ENCODE results near the gene MAX.

MAX gene

DNA sequence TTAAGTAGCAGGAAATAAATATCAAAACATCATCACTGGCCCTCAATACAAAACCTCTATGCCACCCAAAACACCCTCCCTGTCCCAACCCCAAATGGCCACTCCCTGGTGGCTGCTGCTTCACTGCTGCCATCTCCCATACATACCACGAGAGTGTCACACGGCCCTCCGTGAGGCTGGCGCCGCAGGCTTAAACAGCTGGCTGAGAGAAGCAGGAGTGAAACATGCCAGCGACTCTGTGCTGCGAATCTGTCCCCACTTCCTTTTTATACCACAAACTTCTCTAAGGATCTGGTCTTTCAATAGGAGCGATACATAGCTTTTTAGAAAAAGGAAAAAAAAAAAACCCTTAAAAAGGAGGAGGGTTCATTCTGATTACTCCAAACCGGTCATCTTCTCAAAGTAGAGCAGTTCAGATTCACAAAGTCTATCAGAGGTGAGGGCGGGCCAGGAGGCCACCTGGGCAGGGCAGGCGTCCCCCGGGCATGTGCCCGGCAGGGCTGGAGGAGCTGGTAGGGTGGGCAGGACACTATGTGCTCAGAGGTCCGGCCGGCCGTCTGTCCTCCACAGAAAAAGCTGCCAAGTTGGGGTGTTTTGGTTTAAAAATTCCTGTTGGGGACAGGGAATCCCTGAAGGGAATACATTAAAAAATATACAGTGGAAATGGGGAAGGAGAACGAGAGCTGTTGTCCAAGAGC, 26.5 kb downstream of the MAX start:
- DNase-seq (ENCODE audit: extremely low spot score, insufficient read length, low read depth) (no peak), FAIRE-seq (no peak)

GRCh38 chr14:65074449-65075150, 27.7 kb downstream of the MAX start:
- DNase-seq (ENCODE audit: extremely low spot score, insufficient read length, low read depth) (no peak), FAIRE-seq (no peak)

DNA sequence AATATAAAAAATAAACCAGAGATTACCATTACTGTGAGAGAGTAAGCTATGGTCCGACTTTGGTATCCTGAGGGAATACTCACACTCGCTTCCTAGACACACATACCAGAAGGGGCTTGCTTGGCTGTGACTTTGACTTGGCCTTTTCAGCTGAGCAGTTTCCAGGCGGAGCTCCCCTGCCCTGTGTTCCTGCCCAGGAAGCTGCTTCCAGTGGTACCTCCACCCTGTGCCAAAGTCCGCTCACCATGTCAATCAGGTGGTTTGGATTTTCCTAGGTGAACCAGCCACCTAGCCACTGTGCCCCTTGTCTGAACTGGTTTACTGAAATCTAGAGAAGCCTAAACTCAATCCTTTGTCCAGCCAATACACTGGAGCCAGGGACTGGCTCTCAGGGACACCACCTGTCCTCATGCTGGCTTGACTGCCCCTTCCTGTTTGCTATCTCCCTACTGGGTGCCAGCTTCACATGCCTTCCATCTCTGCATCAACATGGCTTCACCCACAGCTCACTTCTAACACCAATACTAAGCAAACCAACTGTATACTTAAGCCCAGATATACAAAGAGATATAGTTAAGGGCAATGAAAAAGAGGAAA, 28.6 kb downstream of the MAX start:
- FAIRE-seq (no peak), DNase-seq (ENCODE audit: extremely low spot score, insufficient read length, low read depth) (no peak)

- no peak for DNase-seq (ENCODE audit: extremely low spot score, insufficient read length, low read depth)
- no peak for FAIRE-seq
Measured at GRCh38 chr14:65072937-65073336, 29.4 kb downstream of the MAX start.

- DNase-seq (ENCODE audit: extremely low spot score, insufficient read length, low read depth) (no peak), FAIRE-seq (no peak)
Measured at GRCh38 chr14:65072256-65072655, 30.1 kb downstream of the MAX start.

DNA sequence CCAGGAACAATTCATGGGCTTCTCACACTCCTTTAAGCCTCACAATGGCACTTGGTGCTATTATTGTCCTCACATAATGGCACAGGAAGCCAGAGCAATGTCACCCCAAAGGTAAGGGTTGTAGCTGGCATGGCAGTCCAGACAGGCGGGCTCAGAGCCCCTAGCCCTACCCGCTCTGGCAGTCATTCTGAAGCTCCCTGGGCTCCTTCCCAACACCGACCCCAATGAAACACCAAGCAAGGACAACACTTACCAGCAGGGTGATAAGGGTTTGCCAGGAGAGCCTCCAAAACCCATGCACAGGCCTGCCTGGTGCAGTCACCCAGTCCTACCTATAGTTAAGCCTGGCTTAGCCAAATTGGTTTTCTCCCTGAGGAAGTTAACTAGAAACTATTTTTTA, 30.8 kb downstream of the MAX start:
- DNase-seq (ENCODE audit: extremely low spot score, insufficient read length, low read depth) (no peak), FAIRE-seq (no peak)

GRCh38 chr14:65070471-65070976, 31.8 kb downstream of the MAX start:
- DNase-seq (ENCODE audit: extremely low spot score, insufficient read length, low read depth): no peak
- peak; percentile 62 for FAIRE-seq

DNA sequence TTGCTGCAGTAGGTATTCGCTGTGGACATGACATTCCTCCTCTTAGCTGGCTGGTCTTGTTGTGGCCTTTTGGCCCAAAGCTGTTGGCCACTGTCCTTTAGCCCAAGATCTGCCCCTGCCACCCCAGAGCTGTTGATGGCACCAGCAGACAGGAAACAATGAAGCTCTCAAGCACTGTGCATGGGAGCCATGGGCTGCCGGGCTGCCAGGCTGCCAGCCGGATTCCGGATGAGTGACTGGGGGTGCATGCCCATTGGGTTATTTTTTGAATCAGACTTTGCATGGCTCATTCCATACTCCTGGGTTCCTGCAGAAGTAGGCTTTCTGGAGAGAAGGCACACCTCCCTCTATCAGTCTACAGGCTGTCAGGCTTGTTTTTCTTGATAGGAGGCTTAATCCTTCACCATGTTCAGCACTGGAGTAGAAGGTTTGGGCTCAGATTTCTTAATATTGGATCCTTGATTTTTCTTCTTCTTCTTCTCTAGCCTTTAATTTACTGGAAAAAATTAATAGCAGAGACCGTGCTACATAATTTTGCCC, 32.4 kb downstream of the MAX start:
- FAIRE-seq (no peak), DNase-seq (ENCODE audit: extremely low spot score, insufficient read length, low read depth) (no peak)

- DNase-seq (ENCODE audit: extremely low spot score, insufficient read length, low read depth) (no peak), FAIRE-seq (no peak)
Measured at GRCh38 chr14:65065719-65066118, 36.6 kb downstream of the MAX start.

GRCh38 chr14:65062096-65063075, 39.9 kb downstream of the MAX start:
- DNase-seq (ENCODE audit: extremely low spot score, insufficient read length, low read depth) (no peak), FAIRE-seq (no peak)

DNA sequence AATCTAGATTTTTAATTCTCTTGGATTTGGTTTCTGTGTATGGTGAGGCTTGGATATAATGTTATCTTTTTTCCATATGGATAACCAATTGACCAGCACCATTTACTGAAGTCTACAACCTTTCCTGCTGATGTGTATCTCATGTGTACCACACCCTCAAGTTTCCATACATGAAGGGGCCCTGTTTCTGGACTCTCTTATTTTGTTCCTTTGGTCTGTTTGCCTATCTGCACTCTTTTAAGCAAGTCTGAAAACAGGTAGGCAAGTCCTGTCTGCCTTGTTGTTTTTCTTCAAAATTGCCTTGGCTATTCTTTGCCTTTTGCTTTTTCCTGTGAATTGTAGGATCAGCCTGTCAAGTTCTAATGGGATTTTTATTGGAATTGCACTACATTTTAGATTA, 44.6 kb downstream of the MAX start:
- no peak for FAIRE-seq
- DNase-seq (ENCODE audit: extremely low spot score, insufficient read length, low read depth): no peak

DNA sequence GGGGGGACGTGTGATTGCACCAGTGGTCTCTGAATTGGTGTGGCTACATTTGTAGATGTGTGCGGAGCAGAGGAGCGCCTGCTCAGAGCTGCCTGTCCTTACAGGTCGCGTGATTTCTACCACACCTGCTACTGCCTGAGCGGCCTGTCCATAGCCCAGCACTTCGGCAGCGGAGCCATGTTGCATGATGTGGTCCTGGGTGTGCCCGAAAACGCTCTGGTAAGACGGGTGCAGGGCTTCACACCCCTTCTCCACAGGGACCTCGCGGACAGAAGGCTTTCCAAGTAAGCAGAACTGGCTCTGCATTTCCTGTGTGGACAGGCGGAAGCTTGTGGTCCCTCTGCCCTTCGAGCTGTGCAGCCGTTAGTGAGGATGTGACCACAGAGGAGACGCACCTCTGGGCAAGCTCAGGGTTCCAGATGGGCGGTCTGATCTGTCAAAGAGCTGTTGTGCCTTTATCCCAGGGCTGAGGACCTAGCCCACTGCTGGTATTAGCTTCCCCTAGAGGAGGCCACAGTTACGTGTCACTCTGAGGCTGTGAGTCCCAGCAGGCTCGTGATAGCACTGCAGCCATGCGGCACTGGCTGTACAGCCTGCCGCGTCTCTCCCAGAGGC, 47.7 kb downstream of the MAX start:
- no peak for DNase-seq (ENCODE audit: extremely low spot score, insufficient read length, low read depth)
- FAIRE-seq: no peak

- DNase-seq (ENCODE audit: extremely low spot score, insufficient read length, low read depth) (no peak), FAIRE-seq (no peak)
Measured at GRCh38 chr14:65053466-65053865, 48.9 kb downstream of the MAX start.

GRCh38 chr14:65052832-65053231, 49.5 kb downstream of the MAX start:
- no peak for FAIRE-seq
- DNase-seq (ENCODE audit: extremely low spot score, insufficient read length, low read depth): no peak

GRCh38 chr14:65045709-65046108, 56.6 kb downstream of the MAX start:
- no peak for DNase-seq (ENCODE audit: extremely low spot score, insufficient read length, low read depth)
- FAIRE-seq: no peak

GRCh38 chr14:65045006-65045405, 57.3 kb downstream of the MAX start:
- DNase-seq (ENCODE audit: extremely low spot score, insufficient read length, low read depth): no peak
- FAIRE-seq: no peak

GRCh38 chr14:65044596-65044959, 57.7 kb downstream of the MAX start:
- no peak for FAIRE-seq
- DNase-seq (ENCODE audit: extremely low spot score, insufficient read length, low read depth): no peak

DNA sequence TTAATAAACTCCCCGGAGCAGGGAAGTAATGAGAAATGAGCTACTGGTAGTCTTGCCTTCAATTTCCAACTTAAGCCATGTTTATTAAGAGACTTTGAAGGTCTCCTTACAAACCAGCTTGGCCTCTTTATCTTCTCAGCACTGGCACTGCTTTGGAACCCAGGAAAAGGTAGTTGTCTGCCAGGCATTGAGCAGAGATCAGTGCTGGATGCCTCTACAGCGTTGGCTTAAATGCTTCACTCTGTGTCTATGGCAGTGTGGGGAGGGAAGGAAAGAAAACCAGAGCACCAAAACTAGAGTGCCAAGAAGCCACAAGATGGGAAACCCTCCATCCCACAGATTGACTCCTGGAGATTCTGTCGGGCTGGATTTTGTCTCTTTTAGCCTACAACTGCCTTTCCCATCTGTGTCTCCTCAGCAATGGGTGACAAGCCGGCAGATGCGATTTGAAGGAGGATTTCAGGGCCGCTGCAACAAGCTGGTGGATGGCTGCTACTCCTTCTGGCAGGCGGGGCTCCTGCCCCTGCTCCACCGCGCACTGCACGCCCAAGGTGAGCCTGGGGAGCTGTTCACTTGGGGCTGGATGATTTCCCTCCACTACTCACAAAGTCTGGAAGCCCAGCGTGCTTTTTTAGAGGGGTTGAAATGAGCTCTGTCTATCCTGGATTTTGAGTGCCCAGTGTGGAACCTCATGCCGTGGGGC, 58.3 kb downstream of the MAX start:
- no peak for DNase-seq (ENCODE audit: extremely low spot score, insufficient read length, low read depth)
- FAIRE-seq: no peak

All from GM18507 (cell line).